Measurements from ENCODE around the gene COL27A1.

COL27A1 gene

DNA sequence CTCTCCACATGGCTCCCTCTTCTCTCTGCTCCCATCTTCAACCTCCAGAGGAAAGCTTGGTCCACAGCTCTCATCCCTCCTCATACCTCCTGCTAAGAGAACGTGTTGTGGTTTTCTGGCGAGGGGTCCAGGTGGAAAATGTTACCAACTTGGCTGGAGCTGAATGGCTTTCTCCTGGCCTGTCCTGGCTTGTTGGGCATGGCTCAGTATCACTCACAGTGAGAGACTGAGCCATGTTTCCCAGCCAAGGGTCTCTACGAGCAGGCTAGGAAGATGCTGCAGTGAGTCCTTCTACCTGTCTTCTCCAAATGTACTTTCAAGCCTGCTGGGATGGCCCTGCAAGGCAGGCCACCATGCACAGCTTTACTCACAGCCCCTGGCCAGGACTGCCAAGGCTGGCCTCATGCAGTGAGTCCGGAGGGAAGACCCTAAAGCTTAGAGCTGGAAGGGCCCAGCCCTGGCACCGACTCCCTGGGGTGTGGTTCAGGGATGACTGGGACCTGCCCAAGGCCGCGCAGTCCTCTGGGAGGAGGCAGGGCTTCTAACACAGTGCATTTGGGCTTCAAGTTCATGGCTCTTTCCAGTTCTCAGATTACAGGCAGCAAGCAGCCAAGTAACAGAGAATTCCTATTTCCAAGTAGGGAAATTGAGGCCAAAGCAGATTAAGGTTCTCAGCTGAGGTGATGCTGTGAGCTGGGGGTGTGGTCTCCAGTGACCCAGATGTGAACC, 59.5 kb downstream of the COL27A1 start:
- Histone ChIP-seq H3K18ac (ENCODE audit: low read length) (peak overlapping the region; percentile 15), H3K4me3 (ENCODE audit: low read length in 2 of 2) (no peak overlapping the region), H2BK12ac (ENCODE audit: low read length) (no peak overlapping the region), H2BK120ac (ENCODE audit: low read depth, low read length) (no peak overlapping the region), H2AK5ac (ENCODE audit: low read depth, low read length) (no peak overlapping the region), H3K27me3 (ENCODE audit: control insufficient read depth in 3 of 3, insufficient read depth in 3 of 3, low read depth in 1 of 3, low read length in 3 of 3) (no peaks in the 10 kb centered on the region), H3K23ac (ENCODE audit: low read depth, low read length, poor library complexity) (no peak overlapping the region), H3K9ac (ENCODE audit: low read depth, low read length, poor library complexity) (no peak overlapping the region), H3K79me1 (ENCODE audit: low read depth, low read length) (no peaks in the 10 kb centered on the region), H3K4me2 (ENCODE audit: insufficient read depth, low read length, poor library complexity, severe bottlenecking) (no peak overlapping the region), H3K14ac (ENCODE audit: low read length) (no peak overlapping the region), H4K91ac (ENCODE audit: low read depth, low read length, poor library complexity) (no peak overlapping the region), H3K27ac (replicated peaks; ENCODE audit: low read length) (no peak overlapping the region), H2AFZ (ENCODE audit: low read length) (no peak overlapping the region), H4K8ac (ENCODE audit: low read depth, low read length) (no peak overlapping the region), H2BK5ac (ENCODE audit: low read length) (no peak overlapping the region), H3K9me3 (replicated peaks in 1 of 2; ENCODE audit: control insufficient read depth in 2 of 2, insufficient read depth in 1 of 2, low read depth in 1 of 2, low read length in 2 of 2) (no peaks in the 10 kb centered on the region), H2BK15ac (ENCODE audit: low read length) (no peak overlapping the region), H3K36me3 (replicated peaks in 1 of 2; ENCODE audit: control insufficient read depth in 2 of 2, insufficient read depth in 2 of 2, low read length in 2 of 2) (peaks cover 10 to 13% of the 10 kb centered on the region in 2 donors), H3K4me1 (ENCODE audit: control insufficient read depth in 2 of 2, insufficient read depth in 1 of 2, low read depth in 1 of 2, low read length in 2 of 2) (no peaks in the 10 kb centered on the region), H3K4ac (ENCODE audit: low read length) (no peak overlapping the region)
- WGBS, 2 donors (ENCODE audit: extremely low coverage in 2 of 2, insufficient read length in 2 of 2, insufficient replicate concordance in 1 of 2), result no CpG with 5 or more reads among the region's 7 CpGs
- no peak for DNase-seq (ENCODE audit: low spot score)

DNA sequence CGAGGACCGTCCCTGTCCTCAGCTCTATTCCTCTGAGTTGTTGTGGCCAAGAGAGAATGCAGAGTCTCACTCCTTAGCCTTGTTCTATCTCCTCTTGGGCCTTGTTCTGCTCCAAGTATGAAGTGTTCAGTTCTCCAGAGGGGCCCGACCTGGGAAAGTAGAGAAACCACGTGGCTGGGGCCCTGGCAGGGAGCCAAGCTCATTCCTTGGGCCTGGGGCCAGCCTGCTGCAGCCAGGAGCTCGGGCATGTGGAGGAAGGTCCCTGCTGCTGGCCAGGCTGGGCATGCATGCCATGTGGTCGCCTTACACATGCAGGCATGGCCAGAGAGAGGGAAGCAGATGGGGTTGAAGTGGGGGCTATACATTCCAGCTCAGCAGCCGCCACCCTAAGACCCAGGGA, 60.7 kb downstream of the COL27A1 start:
- H3K27ac ChIP-seq (replicated peaks; ENCODE audit: low read length), result no peak overlapping the region
- H2BK5ac ChIP-seq (ENCODE audit: low read length), result peak overlapping the region; percentile 30
- H3K14ac ChIP-seq (ENCODE audit: low read length), result no peak overlapping the region
- no peak overlapping the region for H2BK120ac ChIP-seq (ENCODE audit: low read depth, low read length)
- H3K27me3 ChIP-seq (ENCODE audit: control insufficient read depth in 3 of 3, insufficient read depth in 3 of 3, low read depth in 1 of 3, low read length in 3 of 3), result no peaks in the 10 kb centered on the region
- no peak overlapping the region for H2AK5ac ChIP-seq (ENCODE audit: low read depth, low read length)
- WGBS, 2 donors (ENCODE audit: extremely low coverage in 2 of 2, insufficient read length in 2 of 2, insufficient replicate concordance in 1 of 2), result no CpG with 5 or more reads among the region's 7 CpGs
- no peak overlapping the region for H3K4me2 ChIP-seq (ENCODE audit: insufficient read depth, low read length, poor library complexity, severe bottlenecking)
- no peak overlapping the region for H3K23ac ChIP-seq (ENCODE audit: low read depth, low read length, poor library complexity)
- H3K4me1 ChIP-seq (ENCODE audit: control insufficient read depth in 2 of 2, insufficient read depth in 1 of 2, low read depth in 1 of 2, low read length in 2 of 2), result no peaks in the 10 kb centered on the region
- peak overlapping the region; percentile 56 for H4K91ac ChIP-seq (ENCODE audit: low read depth, low read length, poor library complexity)
- no peaks in the 10 kb centered on the region for H3K79me1 ChIP-seq (ENCODE audit: low read depth, low read length)
- no peak overlapping the region for H3K9ac ChIP-seq (ENCODE audit: low read depth, low read length, poor library complexity)
- no peak overlapping the region for H2BK15ac ChIP-seq (ENCODE audit: low read length)
- H2BK12ac ChIP-seq (ENCODE audit: low read length), result no peak overlapping the region
- peaks cover 6 to 11% of the 10 kb centered on the region in 2 donors for H3K36me3 ChIP-seq (replicated peaks in 1 of 2; ENCODE audit: control insufficient read depth in 2 of 2, insufficient read depth in 2 of 2, low read length in 2 of 2)
- DNase-seq (ENCODE audit: low spot score), result no peak
- no peak overlapping the region for H3K4ac ChIP-seq (ENCODE audit: low read length)
- no peak overlapping the region for H2AFZ ChIP-seq (ENCODE audit: low read length)
- no peak overlapping the region for H3K4me3 ChIP-seq (ENCODE audit: low read length in 2 of 2)
- H4K8ac ChIP-seq (ENCODE audit: low read depth, low read length), result no peak overlapping the region
- H3K9me3 ChIP-seq (replicated peaks in 1 of 2; ENCODE audit: control insufficient read depth in 2 of 2, insufficient read depth in 1 of 2, low read depth in 1 of 2, low read length in 2 of 2), result no peaks in the 10 kb centered on the region
- no peak overlapping the region for H3K18ac ChIP-seq (ENCODE audit: low read length)

DNA sequence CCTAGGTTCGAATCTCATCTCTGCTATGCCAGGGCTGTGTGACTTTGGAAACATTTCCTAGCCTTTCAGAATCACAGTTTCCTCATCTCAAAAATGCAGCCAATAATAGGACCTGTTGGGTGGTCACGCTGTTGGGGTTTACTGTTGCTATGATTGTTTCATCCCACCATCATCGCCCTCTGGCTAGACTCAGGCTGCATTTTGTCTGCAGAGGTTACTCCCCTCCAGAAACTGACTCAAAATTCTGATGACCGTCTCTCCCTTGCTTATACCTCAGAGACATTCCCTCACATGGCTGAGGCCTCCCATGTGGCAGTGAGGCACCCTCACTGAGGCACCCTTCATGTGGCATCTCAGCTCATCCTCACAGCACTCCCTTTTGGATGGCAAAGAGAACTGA, 61.6 kb downstream of the COL27A1 start:
- Histone ChIP-seq H2BK5ac (ENCODE audit: low read length) (no peak overlapping the region), H3K14ac (ENCODE audit: low read length) (no peak overlapping the region), H2BK120ac (ENCODE audit: low read depth, low read length) (no peak overlapping the region), H3K4me2 (ENCODE audit: insufficient read depth, low read length, poor library complexity, severe bottlenecking) (no peak overlapping the region), H3K4me1 (ENCODE audit: control insufficient read depth in 2 of 2, insufficient read depth in 1 of 2, low read depth in 1 of 2, low read length in 2 of 2) (no peaks in the 10 kb centered on the region), H3K4me3 (ENCODE audit: low read length in 2 of 2) (no peak overlapping the region), H2BK15ac (ENCODE audit: low read length) (no peak overlapping the region), H3K36me3 (replicated peaks in 1 of 2; ENCODE audit: control insufficient read depth in 2 of 2, insufficient read depth in 2 of 2, low read length in 2 of 2) (peaks cover 5 to 6% of the 10 kb centered on the region in 2 donors), H2BK12ac (ENCODE audit: low read length) (no peak overlapping the region), H4K91ac (ENCODE audit: low read depth, low read length, poor library complexity) (no peak overlapping the region), H3K23ac (ENCODE audit: low read depth, low read length, poor library complexity) (no peak overlapping the region), H3K18ac (ENCODE audit: low read length) (no peak overlapping the region), H3K27ac (replicated peaks; ENCODE audit: low read length) (no peak overlapping the region), H3K79me1 (ENCODE audit: low read depth, low read length) (no peaks in the 10 kb centered on the region), H2AFZ (ENCODE audit: low read length) (no peak overlapping the region), H3K4ac (ENCODE audit: low read length) (no peak overlapping the region), H3K9ac (ENCODE audit: low read depth, low read length, poor library complexity) (no peak overlapping the region), H3K27me3 (ENCODE audit: control insufficient read depth in 3 of 3, insufficient read depth in 3 of 3, low read depth in 1 of 3, low read length in 3 of 3) (no peaks in the 10 kb centered on the region), H3K9me3 (replicated peaks in 1 of 2; ENCODE audit: control insufficient read depth in 2 of 2, insufficient read depth in 1 of 2, low read depth in 1 of 2, low read length in 2 of 2) (no peaks in the 10 kb centered on the region), H2AK5ac (ENCODE audit: low read depth, low read length) (no peak overlapping the region), H4K8ac (ENCODE audit: low read depth, low read length) (no peak overlapping the region)
- WGBS, 2 donors (ENCODE audit: extremely low coverage in 2 of 2, insufficient read length in 2 of 2, insufficient replicate concordance in 1 of 2), result no CpG with 5 or more reads among the region's 4 CpGs
- no peak for DNase-seq (ENCODE audit: low spot score)

DNA sequence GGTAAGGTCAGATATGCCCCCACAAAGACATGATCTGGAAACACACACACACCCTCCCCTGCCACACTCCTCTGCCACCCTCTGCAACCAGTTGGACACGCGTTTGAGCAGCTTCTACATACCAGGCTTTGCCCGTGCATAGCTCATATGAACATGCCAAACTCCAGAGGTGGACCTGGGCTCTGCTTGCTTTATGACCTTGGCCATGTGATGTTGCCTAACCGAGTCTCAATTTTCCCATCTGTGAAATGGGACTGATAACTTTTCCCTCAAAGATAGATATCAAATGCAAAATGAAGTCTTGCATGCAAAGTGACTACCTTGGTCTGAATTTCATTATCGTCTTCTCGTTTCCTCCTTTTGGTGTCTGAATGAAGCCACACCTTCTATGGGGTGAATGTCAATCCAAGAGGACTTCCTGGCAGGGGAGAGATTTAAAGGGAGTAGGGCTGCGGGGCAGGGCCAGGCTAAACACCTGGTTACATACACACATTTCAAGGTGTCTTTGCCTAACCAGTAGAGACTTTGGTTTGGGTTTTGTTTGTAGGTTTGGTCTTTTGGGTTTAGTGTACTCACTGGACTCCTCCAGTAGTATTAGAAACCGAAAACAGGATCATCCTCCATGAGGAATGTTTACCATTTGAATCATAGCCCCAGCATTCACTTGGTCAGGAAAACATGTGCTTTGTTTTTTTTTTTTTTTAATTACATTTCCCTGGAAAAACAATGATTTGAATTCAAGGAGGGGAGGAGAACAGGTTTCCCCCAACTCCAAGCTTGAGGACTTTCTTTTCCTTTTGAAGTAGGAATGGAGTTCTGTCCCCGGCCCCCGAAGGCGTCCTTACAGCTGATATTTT, 63.2 kb downstream of the COL27A1 start:
- Histone ChIP-seq H3K4me2 (ENCODE audit: insufficient read depth, low read length, poor library complexity, severe bottlenecking) (no peak overlapping the region), H3K4ac (ENCODE audit: low read length) (no peak overlapping the region), H2BK12ac (ENCODE audit: low read length) (no peak overlapping the region), H3K23ac (ENCODE audit: low read depth, low read length, poor library complexity) (no peak overlapping the region), H3K9ac (ENCODE audit: low read depth, low read length, poor library complexity) (no peak overlapping the region), H3K79me1 (ENCODE audit: low read depth, low read length) (no peaks in the 10 kb centered on the region), H3K9me3 (replicated peaks in 1 of 2; ENCODE audit: control insufficient read depth in 2 of 2, insufficient read depth in 1 of 2, low read depth in 1 of 2, low read length in 2 of 2) (no peaks in the 10 kb centered on the region), H3K4me1 (ENCODE audit: control insufficient read depth in 2 of 2, insufficient read depth in 1 of 2, low read depth in 1 of 2, low read length in 2 of 2) (no peaks in the 10 kb centered on the region), H3K18ac (ENCODE audit: low read length) (no peak overlapping the region), H3K4me3 (ENCODE audit: low read length in 2 of 2) (no peak overlapping the region), H2AK5ac (ENCODE audit: low read depth, low read length) (no peak overlapping the region), H3K14ac (ENCODE audit: low read length) (no peak overlapping the region), H4K91ac (ENCODE audit: low read depth, low read length, poor library complexity) (no peak overlapping the region), H2BK15ac (ENCODE audit: low read length) (no peak overlapping the region), H3K36me3 (replicated peaks in 1 of 2; ENCODE audit: control insufficient read depth in 2 of 2, insufficient read depth in 2 of 2, low read length in 2 of 2) (peaks cover 0 to 2% of the 10 kb centered on the region in 2 donors), H3K27ac (replicated peaks; ENCODE audit: low read length) (no peak overlapping the region), H3K27me3 (ENCODE audit: control insufficient read depth in 3 of 3, insufficient read depth in 3 of 3, low read depth in 1 of 3, low read length in 3 of 3) (no peaks in the 10 kb centered on the region), H2BK120ac (ENCODE audit: low read depth, low read length) (no peak overlapping the region), H4K8ac (ENCODE audit: low read depth, low read length) (no peak overlapping the region), H2BK5ac (ENCODE audit: low read length) (no peak overlapping the region), H2AFZ (ENCODE audit: low read length) (no peak overlapping the region)
- DNase-seq (ENCODE audit: low spot score), result no peak
- WGBS, 2 donors (ENCODE audit: extremely low coverage in 2 of 2, insufficient read length in 2 of 2, insufficient replicate concordance in 1 of 2), result no CpG with 5 or more reads among the region's 11 CpGs

All from neuronal stem cell (in vitro differentiated cells).